T-cell (primary cell): ENCODE results near the gene HSD17B1. TPM values are rescaled to one million over a fixed set of nuclear protein-coding genes. Genes with fewer than 3 reads are reported as not detected.
"Not testable (repeated sequence)": the region's sequence is repeated elsewhere in the genome, so short reads cannot be mapped to it uniquely, and the experiment has no call there.

ENCODE experiments used
- ATAC-seq, 4 experiments: fragments of 200-7000 bp in 3 of 4; fragments of 150-1000 bp in 1 of 4; cut with Tn5 transposase; replicated peaks in 1 of 4; 1 replicate in 3 of 4; 2 replicates in 1 of 4; pipeline ENCODE4 v1.10.0; 2021; ENCODE audit warnings: moderate library complexity in 3 of 4, mild to moderate bottlenecking in 2 of 4, moderate number of reproducible peaks in 1 of 4
- CTCF ChIA-PET, 2 donors: fragments of 300-600 bp; sonication (Branson Sonifier 250); formaldehyde crosslinking; loops; one replicate each; lab custom pipeline; 2022; ENCODE audit warnings: antibody characterized with exemption in 2 of 2; lab: Charles Lee
- POLR2A ChIA-PET, 2 donors: fragments of 300-600 bp; sonication (Branson Sonifier 250); formaldehyde crosslinking; loops; one replicate each; lab custom pipeline; 2022; ENCODE audit warnings: antibody characterized with exemption in 2 of 2; lab: Charles Lee
- DNase-seq, 35 experiments: peaks; one replicate each; pipeline versions ENCODE4 v3.0.0 to v3.0.0-alpha.2; 2013 to 2023
- H3K27ac ChIP-seq: one replicate; pipeline ENCODE4 v1.5.1; 2013; ENCODE audit warnings: low read length
- H3K27me3 ChIP-seq, 2 experiments: replicated peaks in 1 of 2; 1 replicate in 1 of 2; 2 replicates in 1 of 2; pipeline versions ENCODE4 v1.6.1 to v1.7.0; 2013; ENCODE audit warnings: low read length in 1 of 2, mixed read lengths in 1 of 2; ENCODE audit not compliant: control insufficient read depth in 2 of 2, insufficient read depth in 2 of 2; ENCODE audit errors: extremely low read depth in 1 of 2
- H3K36me3 ChIP-seq, 2 donors: 1 replicate in 1 of 2; 2 replicates in 1 of 2; pipeline versions ENCODE4 v1.6.1 to v1.7.0; 2013; ENCODE audit warnings: low read length in 1 of 2; ENCODE audit not compliant: control insufficient read depth in 2 of 2, insufficient read depth in 1 of 2; ENCODE audit errors: extremely low read depth in 1 of 2
- H3K4me1 ChIP-seq, 2 experiments: 1 replicate in 1 of 2; 2 replicates in 1 of 2; pipeline versions ENCODE4 v1.6.1 to v1.7.0; 2013; ENCODE audit warnings: low read length in 2 of 2, mixed read lengths in 1 of 2; ENCODE audit not compliant: insufficient read depth in 2 of 2, control insufficient read depth in 1 of 2; ENCODE audit errors: extremely low read depth in 1 of 2
- H3K4me3 ChIP-seq, 2 donors: 1 replicate in 1 of 2; 2 replicates in 1 of 2; pipeline versions ENCODE4 v1.5.1 to v1.7.0; 2013; ENCODE audit warnings: mild to moderate bottlenecking in 2 of 2, low read length in 1 of 2, moderate library complexity in 1 of 2; ENCODE audit not compliant: control insufficient read depth in 1 of 2; ENCODE audit errors: extremely low read depth in 1 of 2
- H3K9me3 ChIP-seq: 2 replicates; pipeline ENCODE4 v1.7.0; 2013
- H3K27ac Mint-ChIP-seq, 2 donors: one replicate each; pipeline ENCODE4 v1.8.0; 2020 to 2021; ENCODE audit warnings: mild to moderate bottlenecking in 2 of 2, mixed read lengths in 2 of 2
- H3K27me3 Mint-ChIP-seq, 2 donors: one replicate each; pipeline ENCODE4 v1.8.0; 2021 to 2022; ENCODE audit warnings: mixed read lengths in 2 of 2
- H3K36me3 Mint-ChIP-seq: one replicate; pipeline ENCODE4 v1.8.0; 2021; ENCODE audit warnings: mixed read lengths
- H3K4me1 Mint-ChIP-seq, 3 donors: one replicate each; pipeline ENCODE4 v1.8.0; 2020 to 2022; ENCODE audit warnings: mixed read lengths in 3 of 3, mild to moderate bottlenecking in 1 of 3
- H3K4me3 Mint-ChIP-seq, 3 donors: one replicate each; pipeline ENCODE4 v1.8.0; 2020 to 2022; ENCODE audit warnings: mild to moderate bottlenecking in 3 of 3, mixed read lengths in 3 of 3, moderate library complexity in 3 of 3
- H3K9me3 Mint-ChIP-seq, 3 donors: one replicate each; pipeline ENCODE4 v1.8.0; 2020 to 2022; ENCODE audit warnings: mixed read lengths in 3 of 3
- WGBS: methylation state at CpG from one replicate; pipeline ENCODE4 v1.1.5; 2013; ENCODE audit warnings: missing lambda C conversion rate; ENCODE audit not compliant: insufficient coverage; 5-methylcytosine and 5-hydroxymethylcytosine counted together
- total RNA-seq, 35 experiments: library from RNA in 6 of 35; stranded (reverse) in 6 of 35; fragments of 120-200 nt in 1 of 35; gene quantifications; one replicate each; pipeline versions ENCODE4 v1.2.1 to v1.2.4 and lab custom pipeline; 2013 to 2026

HSD17B1 gene
- total RNA-seq, 5 donors from 2014 or later (not counting 1 experiment from before 2014, with no cell fraction given), result 1.2 to 2.2 (median 1.4) TPM

- H3K36me3 Mint-ChIP-seq, result peaks cover 6% of the 10 kb centered on the region
- ATAC-seq (peak in 3 of 4 experiments; percentile 18 to 49 (median 38)), DNase-seq (peak in 4 of 35 experiments; percentile 27 to 44 (median 27))
- CTCF ChIA-PET, result interaction anchor here (0.5 to 1.3 kb wide), 4 partner anchors 10 to 36 kb away, joined by 3 to 5 read pairs (median 4); no protein-coding TSS in a partner anchor
- Histone ChIP-seq H3K4me3 (no peak overlapping the region), H3K27me3 (no peaks in the 10 kb centered on the region), H3K36me3 (peaks cover 0 to 13% of the 10 kb centered on the region in 2 donors), H3K9me3 (no peaks in the 10 kb centered on the region), H3K4me1 (peaks cover 10 to 34% of the 10 kb centered on the region in 2 experiments), H3K27ac (peak overlapping the region; percentile 19)
- peaks cover 28 to 35% (median 33%) of the 10 kb centered on the region in 3 donors for H3K4me1 Mint-ChIP-seq
- no peaks in the 10 kb centered on the region for H3K9me3 Mint-ChIP-seq
- POLR2A ChIA-PET, result interaction anchor here (0.8 kb wide), 2 partner anchors 11 to 68 kb away, joined by 5 to 14 read pairs; partner anchors contain the start of genes HSD17B1 (in 1 of the 2) and TUBG1 (in 1 of the 2)
- no peaks in the 10 kb centered on the region for H3K27me3 Mint-ChIP-seq
- WGBS, result 43% methylated on average over 10 of the region's 17 CpGs
- H3K27ac Mint-ChIP-seq, result peak overlapping the region; percentile 58 to 83
- H3K4me3 Mint-ChIP-seq, result peak overlapping the region in 1 of 3 donors; percentile 53
These were observed 11.5 kb upstream of the HSD17B1 start for GRCh38 chr17:42541041-42541833.

GRCh38 chr17:42543190-42544079 is 9.3 kb upstream of the HSD17B1 start:
- no peaks in the 10 kb centered on the region for H3K27me3 Mint-ChIP-seq
- Histone ChIP-seq H3K4me3 (no peak overlapping the region), H3K4me1 (peaks cover 5 to 30% of the 10 kb centered on the region in 2 experiments), H3K27ac (no peak overlapping the region), H3K36me3 (peaks cover 0 to 13% of the 10 kb centered on the region in 2 donors), H3K27me3 (no peaks in the 10 kb centered on the region), H3K9me3 (no peaks in the 10 kb centered on the region)
- no peak overlapping the region for H3K4me3 Mint-ChIP-seq
- CTCF ChIA-PET, result interaction anchor here in 1 of 2 donors (0.6 kb wide), 1 partner anchor 28 kb away, joined by 5 read pairs; no protein-coding TSS in a partner anchor
- H3K4me1 Mint-ChIP-seq, result peaks cover 16 to 23% (median 21%) of the 10 kb centered on the region in 3 donors
- H3K9me3 Mint-ChIP-seq, result no peaks in the 10 kb centered on the region
- DNase-seq (no peak), ATAC-seq (no peak)
- POLR2A ChIA-PET, result interaction anchor here in 1 of 2 donors (0.5 kb wide), 1 partner anchor 119 kb away, joined by 4 read pairs; no protein-coding TSS in a partner anchor
- H3K27ac Mint-ChIP-seq, result peak overlapping the region in 1 of 2 donors; percentile 70
- peaks cover 6% of the 10 kb centered on the region for H3K36me3 Mint-ChIP-seq
- WGBS, result 98% methylated on average over 39 of the region's 39 CpGs

GRCh38 chr17:42544874-42545283 is 7.8 kb upstream of the HSD17B1 start:
- no peak overlapping the region for H3K4me3 Mint-ChIP-seq
- H3K27ac Mint-ChIP-seq, result no peak overlapping the region
- H3K9me3 Mint-ChIP-seq, result no peaks in the 10 kb centered on the region
- Histone ChIP-seq H3K27ac (no peak overlapping the region), H3K9me3 (no peaks in the 10 kb centered on the region), H3K4me3 (no peak overlapping the region), H3K4me1 (peaks cover 5 to 30% of the 10 kb centered on the region in 2 experiments), H3K36me3 (peaks cover 0 to 9% of the 10 kb centered on the region in 2 donors), H3K27me3 (no peaks in the 10 kb centered on the region)
- POLR2A ChIA-PET, result no interaction called here
- H3K4me1 Mint-ChIP-seq, result peaks cover 25 to 28% (median 26%) of the 10 kb centered on the region in 3 donors
- CTCF ChIA-PET, result no interaction called here
- 86% methylated on average over 8 of the region's 8 CpGs for WGBS
- ATAC-seq (no peak), DNase-seq (no peak)
- no peaks in the 10 kb centered on the region for H3K36me3 Mint-ChIP-seq
- no peaks in the 10 kb centered on the region for H3K27me3 Mint-ChIP-seq

DNA sequence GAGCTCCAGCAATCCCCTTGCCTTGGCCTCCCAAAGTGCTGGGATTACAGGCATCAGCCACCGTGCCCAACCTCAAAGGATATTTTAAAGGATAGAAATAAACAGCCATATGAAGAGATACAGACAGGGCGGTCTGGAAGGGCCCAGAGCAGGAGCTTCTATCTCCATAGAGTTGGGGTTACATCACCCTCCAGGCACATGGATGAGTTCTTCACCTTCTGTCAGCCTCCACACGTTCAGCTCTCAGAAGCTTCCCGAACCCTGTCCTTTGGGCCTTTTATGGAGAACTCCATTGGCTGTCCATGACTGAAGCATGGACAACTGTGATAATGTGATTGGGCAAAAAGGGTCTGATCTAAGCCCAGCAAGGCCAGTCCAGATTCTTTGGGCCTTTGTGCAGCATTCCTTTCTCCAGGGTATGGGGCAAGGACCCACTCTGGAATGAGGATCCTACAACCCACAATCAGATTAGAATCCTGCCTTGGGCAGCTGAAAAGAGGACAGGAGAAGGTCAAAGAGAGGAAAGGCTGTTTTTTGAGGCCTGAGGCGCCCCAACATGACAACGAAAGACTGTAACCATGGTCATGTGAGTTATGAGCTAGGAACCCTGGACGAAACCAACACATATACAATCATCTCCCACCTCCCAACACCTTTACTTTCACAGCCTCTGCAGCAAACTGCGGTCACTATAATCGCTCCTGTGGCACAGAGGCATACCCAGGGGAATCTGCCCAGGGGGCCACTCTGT is 6.8 kb upstream of the HSD17B1 start:
- POLR2A ChIA-PET, H3K4me3 Mint-ChIP-seq, H3K27ac ChIP-seq, H3K9me3 ChIP-seq, H3K27me3 Mint-ChIP-seq, H3K4me3 ChIP-seq, DNase-seq, H3K36me3 Mint-ChIP-seq, H3K27ac Mint-ChIP-seq, H3K27me3 ChIP-seq, CTCF ChIA-PET, ATAC-seq, H3K36me3 ChIP-seq, H3K9me3 Mint-ChIP-seq: not testable (repeated sequence)
- WGBS, result no CpG with 5 or more reads among the region's 9 CpGs
- H3K4me1 ChIP-seq, result peaks cover 3 to 26% of the 10 kb centered on the region in 2 experiments
- H3K4me1 Mint-ChIP-seq, result peaks cover 20 to 23% (median 21%) of the 10 kb centered on the region in 3 donors

DNA sequence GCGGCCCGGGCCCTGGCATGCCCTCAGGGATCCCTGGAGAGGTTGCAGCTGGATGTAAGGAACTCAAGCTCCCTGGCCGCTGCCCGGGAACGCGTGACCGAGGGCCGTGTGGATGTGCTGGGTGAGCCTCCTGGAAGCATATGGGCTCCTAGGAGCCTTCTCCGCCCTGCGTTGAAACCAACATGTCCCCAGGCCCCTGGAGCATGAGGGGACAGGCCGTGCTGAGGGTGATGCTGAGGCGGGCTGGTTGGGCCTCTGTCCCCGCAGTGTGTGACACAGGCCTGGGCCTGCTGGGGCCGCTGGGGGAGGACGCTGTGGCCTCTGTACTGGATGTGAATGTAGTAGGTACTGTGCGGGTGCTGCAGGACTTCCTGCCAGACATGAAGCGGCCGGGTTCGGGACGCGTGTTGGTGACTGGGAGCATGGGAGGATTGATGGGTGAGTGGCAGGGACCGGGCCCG is 5.7 kb upstream of the HSD17B1 start:
- Histone ChIP-seq H3K27ac (no peak overlapping the region), H3K27me3 (no peaks in the 10 kb centered on the region), H3K4me1 (peaks cover 0 to 18% of the 10 kb centered on the region in 2 experiments), H3K9me3 (no peaks in the 10 kb centered on the region), H3K4me3 (no peak overlapping the region), H3K36me3 (peaks cover 0 to 9% of the 10 kb centered on the region in 2 donors)
- ATAC-seq, result no peak
- Mint-ChIP-seq H3K36me3 (no peaks in the 10 kb centered on the region), H3K9me3 (no peaks in the 10 kb centered on the region), H3K4me1 (peaks cover 15 to 18% (median 16%) of the 10 kb centered on the region in 3 donors), H3K27ac (no peak overlapping the region), H3K27me3 (no peaks in the 10 kb centered on the region), H3K4me3 (peak overlapping the region in 1 of 3 donors; percentile 54)
- 94% methylated on average over 18 of the region's 23 CpGs for WGBS
- CTCF ChIA-PET, result no interaction called here
- no peak for DNase-seq
- POLR2A ChIA-PET, result no interaction called here
